Uterus (tissue), 2 donors: ENCODE results near the gene KCNH2.

Experiments used
- POLR2A ChIP-seq, 2 donors: fragments of 450-650 bp; IDR thresholded peaks; one replicate each; pipeline ENCODE4 v1.6.1; 2016; ENCODE audit warnings: antibody characterized with exemption in 2 of 2, mild to moderate bottlenecking in 1 of 2, moderate library complexity in 1 of 2
- TF ChIP-seq, protein P1 (sequence below), 4 experiments: fragments of 200-600 bp in 2 of 4; fragments of 450-650 bp in 2 of 4; sonication (generic) in 2 of 4; IDR thresholded peaks; one replicate each; pipeline ENCODE4 v1.5.1; 2016 to 2019; ENCODE audit warnings: antibody characterized with exemption in 4 of 4, mild to moderate bottlenecking in 2 of 4, moderate library complexity in 1 of 4

DNA sequence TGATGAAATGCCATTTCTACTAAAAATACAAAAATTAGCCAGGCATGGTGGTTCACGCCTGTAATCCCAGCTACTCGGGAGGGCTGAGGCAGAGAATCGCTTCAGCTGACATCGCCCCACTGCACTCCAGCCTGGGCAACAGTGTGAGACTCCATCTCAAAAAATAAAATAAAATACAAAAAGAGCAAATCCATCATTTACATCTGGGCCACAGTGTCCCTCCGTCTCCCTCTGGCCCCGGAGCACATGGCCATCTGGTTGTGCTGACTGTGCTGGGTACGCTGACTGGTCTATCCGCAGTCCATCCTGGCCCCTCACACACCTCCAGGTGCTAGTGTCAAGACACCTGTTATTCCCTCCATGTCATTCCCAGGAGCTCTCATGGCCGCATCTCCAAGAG lies 42.1 kb downstream of the KCNH2 start:
- no peak for TF ChIP-seq POLR2A (IDR thresholded peaks at IDR 0.05)
- TF ChIP-seq, protein P1, sequence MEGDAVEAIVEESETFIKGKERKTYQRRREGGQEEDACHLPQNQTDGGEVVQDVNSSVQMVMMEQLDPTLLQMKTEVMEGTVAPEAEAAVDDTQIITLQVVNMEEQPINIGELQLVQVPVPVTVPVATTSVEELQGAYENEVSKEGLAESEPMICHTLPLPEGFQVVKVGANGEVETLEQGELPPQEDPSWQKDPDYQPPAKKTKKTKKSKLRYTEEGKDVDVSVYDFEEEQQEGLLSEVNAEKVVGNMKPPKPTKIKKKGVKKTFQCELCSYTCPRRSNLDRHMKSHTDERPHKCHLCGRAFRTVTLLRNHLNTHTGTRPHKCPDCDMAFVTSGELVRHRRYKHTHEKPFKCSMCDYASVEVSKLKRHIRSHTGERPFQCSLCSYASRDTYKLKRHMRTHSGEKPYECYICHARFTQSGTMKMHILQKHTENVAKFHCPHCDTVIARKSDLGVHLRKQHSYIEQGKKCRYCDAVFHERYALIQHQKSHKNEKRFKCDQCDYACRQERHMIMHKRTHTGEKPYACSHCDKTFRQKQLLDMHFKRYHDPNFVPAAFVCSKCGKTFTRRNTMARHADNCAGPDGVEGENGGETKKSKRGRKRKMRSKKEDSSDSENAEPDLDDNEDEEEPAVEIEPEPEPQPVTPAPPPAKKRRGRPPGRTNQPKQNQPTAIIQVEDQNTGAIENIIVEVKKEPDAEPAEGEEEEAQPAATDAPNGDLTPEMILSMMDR (IDR thresholded peaks at IDR 0.05): no peak
